ENCODE results near the gene CDK16.

Gene CDK16

DNA sequence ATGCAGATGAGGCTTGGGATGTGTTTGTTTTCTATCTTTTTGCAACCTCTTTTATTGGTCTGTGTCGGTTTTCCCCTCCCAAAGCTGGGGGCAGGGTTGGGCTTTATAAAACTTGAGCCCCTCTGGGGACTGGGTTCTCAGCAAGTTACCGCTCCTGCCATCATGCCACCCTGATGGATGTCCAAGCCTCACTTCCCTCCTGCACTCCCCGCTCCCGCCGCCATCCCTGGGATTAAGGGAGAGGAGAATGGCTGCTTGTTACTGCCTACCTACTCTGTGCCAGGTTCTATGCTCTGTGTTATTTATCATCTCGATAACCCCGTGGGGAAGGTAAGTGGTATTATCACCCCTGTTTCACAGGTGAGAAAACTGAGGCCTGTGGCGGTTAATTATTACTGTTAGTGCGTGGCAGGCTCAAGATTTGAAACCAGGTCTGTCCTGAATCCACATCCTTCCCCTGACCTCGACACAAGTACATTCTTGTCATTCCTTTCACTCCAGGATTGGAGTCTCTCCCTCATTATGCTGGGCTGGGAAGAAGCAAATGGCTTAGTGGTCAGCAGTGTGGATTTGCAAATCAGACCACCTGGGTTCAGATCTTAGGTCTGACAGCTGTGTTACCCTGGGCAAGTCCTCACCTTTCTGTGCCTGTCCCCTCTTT is 20.3 kb upstream of the CDK16 start:
- TF ChIP-seq CTCF (IDR thresholded peaks at IDR 0.05; ENCODE audit: borderline replicate concordance, control extremely low read depth, extremely low read depth, insufficient read depth, missing control alignments) = no peak
- in situ Hi-C loops (cut with MboI; ENCODE audit: low sequenced_read_pairs, unreplicated experiment) = loop anchor here (10.0 kb wide), 2 partner anchors 187 to 327 kb away; no protein-coding TSS in a partner anchor
- DNase-seq (ENCODE audit: low spot score) = no peak

DNA sequence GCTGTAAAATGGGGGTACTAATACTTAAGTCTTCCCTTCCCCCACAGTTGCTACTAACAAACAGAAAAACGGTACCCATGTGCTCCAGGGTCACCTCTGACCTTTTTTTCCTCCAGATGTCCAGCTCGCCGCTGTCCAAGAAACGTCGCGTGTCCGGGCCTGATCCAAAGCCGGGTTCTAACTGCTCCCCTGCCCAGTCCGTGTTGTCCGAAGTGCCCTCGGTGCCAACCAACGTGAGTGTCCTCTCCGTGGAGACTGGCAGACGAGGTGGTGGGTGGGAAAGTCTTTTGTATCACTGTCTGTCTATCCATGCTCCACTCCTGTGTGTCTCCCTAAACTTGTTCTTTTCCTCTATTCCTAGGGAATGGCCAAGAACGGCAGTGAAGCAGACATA is 19.8 kb upstream of the CDK16 start:
- no peak for DNase-seq (ENCODE audit: low spot score)
- in situ Hi-C loops (cut with MboI; ENCODE audit: low sequenced_read_pairs, unreplicated experiment) = loop anchor here (10.0 kb wide), 2 partner anchors 186 to 326 kb away; no protein-coding TSS in a partner anchor
- TF ChIP-seq CTCF (IDR thresholded peaks at IDR 0.05; ENCODE audit: borderline replicate concordance, control extremely low read depth, extremely low read depth, insufficient read depth, missing control alignments) = no peak

DNA sequence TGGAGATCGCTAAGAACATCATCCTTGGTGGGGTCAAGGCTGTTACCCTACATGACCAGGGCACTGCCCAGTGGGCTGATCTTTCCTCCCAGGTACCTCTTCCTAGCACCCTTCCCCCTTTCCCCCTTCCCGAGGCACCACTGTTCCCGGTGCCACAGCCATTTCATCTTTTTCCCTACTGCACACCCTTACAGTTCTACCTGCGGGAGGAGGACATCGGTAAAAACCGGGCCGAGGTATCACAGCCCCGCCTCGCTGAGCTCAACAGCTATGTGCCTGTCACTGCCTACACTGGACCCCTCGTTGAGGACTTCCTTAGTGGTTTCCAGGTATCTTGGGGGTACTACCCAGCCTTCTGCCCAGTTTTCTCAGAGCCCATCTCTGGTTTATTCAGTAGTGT is 19.2 kb upstream of the CDK16 start:
- TF ChIP-seq CTCF (IDR thresholded peaks at IDR 0.05; ENCODE audit: borderline replicate concordance, control extremely low read depth, extremely low read depth, insufficient read depth, missing control alignments) = no peak

GRCh38 chrX:47200385-47201150 is 17.9 kb upstream of the CDK16 start:
- in situ Hi-C loops (cut with MboI; ENCODE audit: low sequenced_read_pairs, unreplicated experiment) = no loop called here
- no peak for DNase-seq (ENCODE audit: low spot score)
- TF ChIP-seq CTCF (IDR thresholded peaks at IDR 0.05; ENCODE audit: borderline replicate concordance, control extremely low read depth, extremely low read depth, insufficient read depth, missing control alignments) = no peak

More for the DNA sequence above, 19.2 kb upstream of the CDK16 start:
- no peak for DNase-seq (ENCODE audit: low spot score)
- in situ Hi-C loops (cut with MboI; ENCODE audit: low sequenced_read_pairs, unreplicated experiment) = loop anchor here (10.0 kb wide), 2 partner anchors 186 to 326 kb away; no protein-coding TSS in a partner anchor

GRCh38 chrX:47201345-47201944 is 17.0 kb upstream of the CDK16 start:
- DNase-seq (ENCODE audit: low spot score) = no peak

More at GRCh38 chrX:47201345-47201944, 17.0 kb upstream of the CDK16 start:
- TF ChIP-seq CTCF (IDR thresholded peaks at IDR 0.05; ENCODE audit: borderline replicate concordance, control extremely low read depth, extremely low read depth, insufficient read depth, missing control alignments) = no peak
- in situ Hi-C loops (cut with MboI; ENCODE audit: low sequenced_read_pairs, unreplicated experiment) = no loop called here

Data from GM13976 (cell line).